Hepatocyte (in vitro differentiated cells): ENCODE measurements around the gene TMC8. TPM values are rescaled to one million over a fixed set of nuclear protein-coding genes. Genes with fewer than 3 reads are reported as not detected.

ENCODE experiments used
- DNase-seq: peaks from one replicate; pipeline ENCODE4 v3.0.0-alpha.2; 2016; ENCODE audit warnings: low spot score
- H2AFZ ChIP-seq: fragments of 200-600 bp; sonication (generic); 2 replicates; pipeline ENCODE4 v1.6.0; 2016; ENCODE audit warnings: antibody characterized with exemption, mild to moderate bottlenecking
- H3K27ac ChIP-seq: fragments of 200-600 bp; sonication (generic); 2 replicates; pipeline ENCODE4 v1.5.1; 2016; ENCODE audit warnings: mild to moderate bottlenecking
- H3K27me3 ChIP-seq: fragments of 200-600 bp; sonication (generic); 2 replicates; pipeline ENCODE4 v1.6.1; 2016
- H3K36me3 ChIP-seq: fragments of 200-600 bp; sonication (generic); replicated peaks from 2 replicates; pipeline ENCODE4 v1.5.1; 2016; ENCODE audit warnings: low read depth; ENCODE audit not compliant: insufficient read depth
- H3K4me1 ChIP-seq: fragments of 200-600 bp; sonication (generic); 2 replicates; pipeline ENCODE4 v1.5.1; 2016; ENCODE audit warnings: mild to moderate bottlenecking, moderate library complexity; ENCODE audit not compliant: insufficient read depth
- H3K4me2 ChIP-seq: fragments of 200-600 bp; sonication (generic); 2 replicates; pipeline ENCODE4 v1.6.0; 2016
- H3K4me3 ChIP-seq: fragments of 200-600 bp; sonication (generic); 2 replicates; pipeline ENCODE4 v1.5.1; 2016; ENCODE audit warnings: mild to moderate bottlenecking
- H3K79me2 ChIP-seq: fragments of 200-600 bp; sonication (generic); 2 replicates; pipeline ENCODE4 v1.6.0; 2017; ENCODE audit warnings: mild to moderate bottlenecking
- H3K9me2 ChIP-seq: fragments of 200-600 bp; sonication (generic); replicated peaks from 2 replicates; pipeline ENCODE4 v1.6.0; 2017; ENCODE audit warnings: mild to moderate bottlenecking; ENCODE audit not compliant: insufficient read depth
- H3K9me3 ChIP-seq: fragments of 200-600 bp; sonication (generic); 2 replicates; pipeline ENCODE4 v1.5.1; 2016; ENCODE audit warnings: low read depth, mild to moderate bottlenecking
- H4K20me1 ChIP-seq: fragments of 200-600 bp; sonication (generic); 2 replicates; pipeline ENCODE4 v1.6.0; 2016; ENCODE audit warnings: mild to moderate bottlenecking; ENCODE audit not compliant: insufficient read depth, poor library complexity, severe bottlenecking
- CTCF ChIP-seq: fragments of 200-600 bp; sonication (generic); IDR thresholded peaks from 2 replicates; pipeline ENCODE4 v1.5.1; 2016; ENCODE audit warnings: antibody characterized with exemption, mild to moderate bottlenecking; ENCODE audit not compliant: poor library complexity
- EZH2 ChIP-seq: fragments of 200-600 bp; sonication (generic); IDR thresholded peaks from 2 replicates; pipeline ENCODE4 v1.6.1; 2016; ENCODE audit warnings: antibody characterized with exemption, mild to moderate bottlenecking, borderline replicate concordance
- EZH2phosphoT487 ChIP-seq: fragments of 200-600 bp; sonication (generic); IDR thresholded peaks from one replicate; pipeline ENCODE4 v1.6.1; 2018; ENCODE audit warnings: antibody characterized with exemption, mild to moderate bottlenecking, low read depth, moderate library complexity; ENCODE audit not compliant: unreplicated experiment, severe bottlenecking
- WGBS: methylation state at CpG from one replicate; pipeline ENCODE4 v1.1.6; 2016; ENCODE audit warnings: low lambda C conversion rate; ENCODE audit errors: missing lambda C conversion rate; 5-methylcytosine and 5-hydroxymethylcytosine counted together
- polyA plus RNA-seq: library from polyadenylated mRNA; unstranded; fragments of >200 nt; fragmentation: Nextera tagmentation; extraction: Ambion mirVana; gene quantifications from 2 replicates; pipeline ENCODE4 v1.2.1, GENCODE V29; 2016
- total RNA-seq: library from RNA; depleted of rRNA; stranded (reverse); fragments of >200 nt; gene quantifications from 2 replicates; pipeline ENCODE4 v1.2.3, GENCODE V29; 2014

TMC8 gene
- total and polyA plus RNA-seq, 2 experiments from 2014 or later: 0.07 to 1.2 TPM

- TF ChIP-seq EZH2phosphoT487: no peak
- TF ChIP-seq EZH2: no peak
- no peak for TF ChIP-seq CTCF
These were observed 20.1 kb upstream of the TMC8 start for GRCh38 chr17:78110363-78111015.

GRCh38 chr17:78111016-78111726 is 19.4 kb upstream of the TMC8 start:
- Histone ChIP-seq H3K27ac (no peak overlapping the region), H3K4me3 (no peak overlapping the region), H3K79me2 (no peaks in the 10 kb centered on the region), H4K20me1 (no peaks in the 10 kb centered on the region), H3K4me2 (no peak overlapping the region), H3K36me3 (no peaks in the 10 kb centered on the region), H3K27me3 (no peaks in the 10 kb centered on the region), H3K9me2 (no peaks in the 10 kb centered on the region), H3K9me3 (no peaks in the 10 kb centered on the region), H3K4me1 (peaks cover 4% of the 10 kb centered on the region), H2AFZ (no peak overlapping the region)
- TF ChIP-seq CTCF: no peak
- no peak for TF ChIP-seq EZH2phosphoT487
- TF ChIP-seq EZH2: no peak
- 91% methylated on average over 19 of the region's 19 CpGs for WGBS
- no peak for DNase-seq

More at GRCh38 chr17:78110363-78111015, 20.1 kb upstream of the TMC8 start:
- Histone ChIP-seq H3K4me2 (no peak overlapping the region), H3K9me2 (no peaks in the 10 kb centered on the region), H3K9me3 (no peaks in the 10 kb centered on the region), H3K36me3 (no peaks in the 10 kb centered on the region), H3K4me1 (peaks cover 10% of the 10 kb centered on the region), H3K27ac (no peak overlapping the region), H3K79me2 (no peaks in the 10 kb centered on the region), H4K20me1 (no peaks in the 10 kb centered on the region), H3K4me3 (no peak overlapping the region), H3K27me3 (no peaks in the 10 kb centered on the region), H2AFZ (no peak overlapping the region)
- DNase-seq: no peak
- WGBS: 92% methylated on average over 22 of the region's 22 CpGs

GRCh38 chr17:78111727-78112517 is 18.6 kb upstream of the TMC8 start:
- Histone ChIP-seq H3K4me1 (no peaks in the 10 kb centered on the region), H2AFZ (no peak overlapping the region), H3K79me2 (no peaks in the 10 kb centered on the region), H3K36me3 (no peaks in the 10 kb centered on the region), H3K4me3 (no peak overlapping the region), H3K27ac (no peak overlapping the region), H3K9me2 (no peaks in the 10 kb centered on the region), H3K27me3 (no peaks in the 10 kb centered on the region), H3K9me3 (no peaks in the 10 kb centered on the region), H4K20me1 (no peaks in the 10 kb centered on the region), H3K4me2 (no peak overlapping the region)
- no peak for TF ChIP-seq CTCF
- no peak for TF ChIP-seq EZH2
- no peak for TF ChIP-seq EZH2phosphoT487
- DNase-seq: no peak
- 95% methylated on average over 26 of the region's 28 CpGs for WGBS
